Measurements from ENCODE around the gene LMF1.

LMF1 gene

GRCh38 chr16:984736-985636 is 14.2 kb upstream of the LMF1 start:
- no peak for DNase-seq (ENCODE audit: low spot score)

DNA sequence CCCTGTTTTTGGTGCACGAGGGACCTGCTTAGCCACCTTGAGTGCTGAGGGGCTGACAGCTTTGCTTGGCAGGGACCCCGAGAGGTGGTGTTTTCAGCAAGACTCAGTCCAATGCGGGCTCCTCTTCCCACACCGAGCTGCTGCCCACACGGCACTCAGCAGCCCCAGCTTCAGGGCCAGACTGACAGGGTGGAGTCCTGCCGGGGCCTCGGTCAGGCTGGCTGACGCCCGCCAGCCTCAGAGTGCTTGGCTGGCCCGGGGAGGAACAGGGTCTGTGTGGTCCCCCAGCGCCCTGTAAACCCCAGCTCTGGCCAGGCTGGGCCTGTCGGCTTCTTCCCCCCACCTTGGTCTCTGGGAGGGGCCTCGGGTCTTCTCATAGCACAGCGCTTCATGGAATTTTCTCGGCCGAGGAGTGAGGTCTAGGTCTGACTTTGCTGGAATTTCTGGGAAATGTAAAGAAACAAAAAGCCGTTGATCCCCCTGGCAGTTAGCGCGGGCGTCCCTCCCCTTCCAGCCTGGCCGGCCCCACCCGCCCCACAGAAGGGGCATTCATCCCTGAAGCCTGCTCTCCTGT is 13.4 kb upstream of the LMF1 start:
- no peak for DNase-seq (ENCODE audit: low spot score)

- no peak for DNase-seq (ENCODE audit: low spot score)
These were observed 12.6 kb upstream of the LMF1 start for GRCh38 chr16:983044-984030.

DNA sequence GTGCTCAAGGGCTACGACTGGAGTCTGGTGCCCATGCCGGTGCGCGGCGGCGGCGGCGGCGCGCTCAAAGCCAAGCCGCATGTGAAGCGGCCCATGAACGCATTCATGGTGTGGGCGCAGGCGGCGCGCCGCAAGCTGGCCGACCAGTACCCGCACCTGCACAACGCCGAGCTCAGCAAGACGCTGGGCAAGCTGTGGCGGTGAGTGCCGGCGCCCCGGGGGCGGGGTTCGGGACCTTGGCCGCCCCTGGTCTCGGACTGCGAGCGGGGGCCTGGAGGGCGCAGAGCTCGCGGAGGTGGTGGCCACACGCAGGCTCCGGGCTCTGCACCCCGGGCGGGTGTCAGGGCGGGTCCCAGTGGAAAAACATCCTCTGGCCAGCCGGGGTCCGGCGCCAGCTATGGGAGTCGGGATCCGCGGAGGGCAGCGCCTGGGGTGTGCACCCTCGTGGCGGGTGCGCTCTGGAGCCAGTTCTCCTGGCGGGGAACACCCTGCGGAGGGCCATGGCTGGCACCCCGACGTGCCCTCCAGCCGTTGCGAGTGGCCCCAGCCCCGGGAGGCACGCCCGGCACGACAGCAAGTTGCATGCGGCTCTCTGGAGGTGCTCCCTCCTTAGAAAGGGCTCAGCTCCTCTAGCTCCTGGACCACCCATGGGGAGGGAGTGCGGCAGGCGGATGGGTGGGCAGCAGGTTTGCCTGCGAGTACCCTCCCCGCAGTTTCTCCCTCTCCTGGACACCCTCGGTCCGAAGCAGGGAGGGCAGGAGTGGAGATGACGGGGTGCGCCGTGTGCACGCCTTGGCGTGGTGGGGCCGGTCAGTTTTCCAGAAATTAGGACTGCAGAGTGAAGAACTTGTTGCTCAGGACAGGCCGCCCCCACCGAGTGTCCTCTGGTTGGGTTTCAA is 11.6 kb upstream of the LMF1 start:
- DNase-seq (ENCODE audit: low spot score): no peak

- DNase-seq (ENCODE audit: low spot score): no peak
These were observed 10.9 kb upstream of the LMF1 start, which contains the start of gene SOX8 for GRCh38 chr16:981695-982144. SOX8 (plus strand) TSS chr16:981770; CDS start chr16:981923, 153 bp downstream.

- no peak for DNase-seq (ENCODE audit: low spot score)
These were observed 9.7 kb upstream of the LMF1 start for GRCh38 chr16:980595-980854.

GRCh38 chr16:979859-980594 is 9.2 kb upstream of the LMF1 start:
- DNase-seq (ENCODE audit: low spot score): peak; percentile 68

DNA sequence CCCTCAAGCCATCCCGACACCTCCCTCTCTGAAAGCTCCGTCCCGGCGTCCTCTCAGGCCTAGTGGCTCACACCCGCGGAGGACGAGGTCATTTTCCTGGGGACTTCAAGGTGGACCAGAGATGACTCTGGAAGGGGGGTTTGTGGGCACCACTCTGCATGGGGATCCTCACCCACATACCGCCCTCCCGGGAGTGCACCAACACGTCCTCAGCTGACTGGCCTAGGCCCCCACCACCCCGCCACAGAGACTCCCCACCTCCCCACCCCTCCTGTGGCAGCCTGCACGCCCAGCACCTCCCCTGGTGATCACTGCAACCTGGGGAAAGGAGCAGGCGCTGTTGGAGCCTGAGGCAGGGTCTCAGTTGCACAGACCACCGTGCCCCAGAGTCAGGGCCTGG is 8.4 kb upstream of the LMF1 start:
- no peak for DNase-seq (ENCODE audit: low spot score)

DNA sequence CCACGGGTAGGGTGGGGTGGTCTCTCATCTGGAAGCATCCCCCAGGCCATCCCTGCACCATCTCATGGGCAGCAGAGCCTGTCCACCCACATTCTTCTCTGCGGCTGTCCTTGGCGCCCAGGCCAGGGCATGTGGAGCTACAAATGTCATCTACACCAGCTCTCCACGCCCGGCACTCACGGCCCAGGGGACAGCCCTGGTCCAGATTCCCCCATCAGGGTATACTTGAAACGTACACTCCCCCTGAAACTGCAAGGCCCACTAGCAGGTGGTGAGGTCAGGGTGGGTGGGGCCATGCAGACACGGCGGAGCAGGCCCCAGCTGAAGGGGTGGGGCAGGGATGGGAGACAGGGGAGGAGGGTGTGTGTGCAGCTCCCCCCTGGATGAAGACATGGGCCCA is 7.6 kb upstream of the LMF1 start:
- no peak for DNase-seq (ENCODE audit: low spot score)

GRCh38 chr16:977896-978295 is 7.1 kb upstream of the LMF1 start:
- no peak for DNase-seq (ENCODE audit: low spot score)

- DNase-seq (ENCODE audit: low spot score): no peak
These were observed 6.4 kb upstream of the LMF1 start for GRCh38 chr16:977081-977701.

DNA sequence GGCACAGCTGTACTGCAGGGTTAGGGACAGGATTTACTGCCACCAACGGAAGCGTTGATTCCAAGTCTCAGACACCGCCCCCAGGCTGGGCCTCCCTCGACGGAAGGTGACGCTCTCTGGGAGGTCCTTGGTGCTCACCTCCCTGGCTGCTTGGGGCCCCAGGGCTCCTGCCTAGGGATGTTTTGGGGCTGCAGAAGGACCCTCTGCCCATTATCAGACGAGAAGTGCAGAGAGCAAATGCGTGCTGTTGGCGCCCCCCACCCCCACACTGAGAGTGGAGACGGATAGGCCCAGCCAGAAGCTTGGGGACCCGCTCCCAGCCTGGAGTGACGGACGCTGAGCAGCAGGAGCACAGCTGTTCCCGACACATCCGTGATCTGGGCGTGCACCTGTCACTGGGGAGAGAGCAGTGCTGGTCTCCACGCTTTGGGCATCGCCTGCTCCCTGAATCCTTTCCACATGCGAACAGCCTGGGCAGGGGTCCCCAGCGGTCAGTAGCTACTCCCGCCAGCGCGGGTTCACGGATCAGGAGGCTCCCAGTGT is 5.7 kb upstream of the LMF1 start:
- DNase-seq (ENCODE audit: low spot score): no peak

DNA sequence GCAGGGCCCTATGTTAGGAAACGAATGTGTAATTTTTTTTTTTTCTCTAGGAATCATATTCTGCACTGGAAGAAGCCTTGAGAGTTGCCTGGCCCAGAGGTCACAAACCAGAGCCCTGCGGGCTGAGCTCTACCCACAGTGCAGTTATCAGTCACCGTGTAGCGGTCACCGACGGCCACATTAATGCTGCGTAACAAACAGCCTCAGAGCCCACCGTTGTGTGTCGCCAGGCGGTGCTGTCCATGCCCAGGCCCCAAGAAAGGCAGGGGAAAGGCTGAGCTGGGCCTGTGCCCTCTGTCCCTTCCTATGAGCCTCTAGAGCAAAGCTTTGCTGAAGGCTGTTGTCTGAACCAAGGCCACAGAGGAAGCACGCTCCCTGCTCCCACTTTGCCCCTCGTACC is 4.5 kb upstream of the LMF1 start:
- DNase-seq (ENCODE audit: low spot score): no peak

- no peak for DNase-seq (ENCODE audit: low spot score)
These were observed 4.0 kb upstream of the LMF1 start for GRCh38 chr16:974611-975261.

DNA sequence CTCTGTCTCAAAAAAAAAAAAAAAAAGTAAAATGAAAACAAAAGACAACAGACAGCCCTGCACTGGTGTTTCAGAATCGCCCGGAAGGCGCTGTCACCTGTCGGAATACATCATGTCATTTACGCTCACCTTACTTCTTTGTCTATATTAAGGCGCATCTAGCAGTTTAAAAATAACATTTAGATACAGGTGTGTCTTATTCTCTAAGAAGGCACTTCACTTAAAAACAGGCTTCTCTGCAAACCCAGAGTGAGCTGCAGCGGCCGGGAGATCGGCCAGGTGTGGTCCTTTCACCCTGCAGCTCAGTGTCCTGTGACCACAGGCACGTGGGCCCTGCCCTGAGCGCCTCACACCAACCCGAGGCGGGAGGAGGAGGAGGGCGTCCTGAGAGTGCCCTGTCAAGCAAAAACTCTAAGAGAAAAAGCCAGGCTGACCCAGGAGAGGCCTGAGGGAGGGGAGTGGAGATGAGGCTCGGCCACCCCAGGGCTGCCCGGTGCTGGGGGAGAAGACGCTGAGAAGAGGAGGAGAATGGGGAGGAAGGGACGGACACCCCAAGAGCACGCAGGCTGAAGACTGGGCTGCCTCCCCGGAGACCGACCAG is 3.3 kb upstream of the LMF1 start:
- no peak for DNase-seq (ENCODE audit: low spot score)

DNA sequence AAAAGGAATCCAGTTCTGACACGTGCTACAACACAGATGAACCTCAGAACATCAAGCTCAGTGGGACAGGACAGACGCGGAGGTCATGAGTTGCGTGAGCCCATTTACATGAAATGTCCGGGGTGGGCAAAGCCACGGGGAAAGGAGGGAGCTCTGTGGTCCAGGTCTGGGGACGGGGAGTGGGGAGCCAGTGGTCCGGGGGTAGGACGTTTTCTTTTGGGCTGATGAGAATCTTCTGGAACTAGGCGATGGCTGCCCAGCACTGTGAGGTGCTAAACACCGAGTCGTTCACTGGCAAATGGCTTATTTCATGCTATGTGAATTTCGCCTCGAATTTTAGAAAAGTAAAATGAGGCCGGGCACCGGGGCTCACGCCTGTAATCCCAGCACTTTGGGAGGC is 2.6 kb upstream of the LMF1 start:
- DNase-seq (ENCODE audit: low spot score): no peak

DNA sequence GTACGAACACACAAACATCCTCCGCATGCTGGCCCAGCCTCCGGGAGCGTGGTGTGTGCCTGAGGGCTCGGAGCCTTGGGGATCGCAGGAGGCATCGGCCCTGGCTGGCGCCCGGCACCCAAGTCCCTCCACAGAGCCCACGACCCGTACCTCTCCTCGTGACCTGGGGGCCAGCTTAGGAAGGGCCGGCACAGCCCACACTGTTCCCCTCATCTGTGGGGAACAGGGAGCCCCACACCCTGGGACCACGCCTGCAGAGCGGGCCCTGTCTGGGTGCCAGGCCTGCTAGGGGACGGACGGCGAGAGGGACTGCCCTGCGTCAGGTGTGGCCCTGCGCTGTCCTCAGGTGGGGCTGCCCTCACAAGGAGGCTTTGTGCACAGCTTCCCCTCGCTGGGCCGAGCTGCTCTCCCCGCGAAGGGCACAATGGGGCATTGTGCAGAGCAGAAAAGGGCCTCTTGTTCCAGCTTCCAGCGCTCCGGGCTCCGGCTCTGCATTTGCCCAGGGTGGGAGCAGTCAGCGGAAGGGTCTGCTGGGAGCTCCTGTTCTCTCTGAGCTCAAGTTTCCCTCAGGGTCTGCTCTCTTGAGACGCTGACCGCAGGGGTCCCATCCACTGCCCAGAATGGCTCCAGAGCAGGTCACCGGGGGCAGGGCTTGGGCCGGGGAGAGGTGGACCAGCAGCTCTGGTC is 1.7 kb upstream of the LMF1 start:
- DNase-seq (ENCODE audit: low spot score): no peak

GRCh38 chr16:971981-972315 is 1.2 kb upstream of the LMF1 start:
- no peak for DNase-seq (ENCODE audit: low spot score)

DNA sequence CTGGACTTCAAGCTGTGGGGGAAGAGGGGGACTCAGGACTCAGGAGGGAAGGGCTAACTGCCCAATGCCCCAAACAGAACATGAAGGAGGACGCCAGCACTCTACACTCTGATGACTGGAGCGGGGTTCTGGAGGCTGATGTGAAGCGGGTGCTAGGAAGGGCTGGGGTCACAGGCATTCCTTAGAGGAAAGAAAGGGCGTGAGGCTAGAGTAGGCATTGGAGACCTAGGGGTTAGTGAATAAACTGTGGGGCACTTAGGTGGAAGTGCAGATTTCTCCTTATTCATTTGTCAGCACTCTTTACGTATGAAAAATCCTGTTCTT is 760 bp upstream of the LMF1 start:
- no peak for DNase-seq (ENCODE audit: low spot score)

All from iPS-NIHi11 (cell line).